B cell (primary cell): Measurements from ENCODE around the gene ARHGAP15.

Experiments used
- EZH2 ChIP-seq: IDR thresholded peaks from 2 replicates; pipeline ENCODE4 v1.6.1; 2012; ENCODE audit warnings: borderline replicate concordance, low read depth, mild to moderate bottlenecking, moderate library complexity, low read length; ENCODE audit not compliant: insufficient read depth, poor library complexity, severe bottlenecking
- TF ChIP-seq, protein P1 (sequence below): fragments of 200-600 bp; IDR thresholded peaks from one replicate; pipeline ENCODE4 v1.8.0; 2022; ENCODE audit warnings: antibody characterized with exemption, mild to moderate bottlenecking

DNA sequence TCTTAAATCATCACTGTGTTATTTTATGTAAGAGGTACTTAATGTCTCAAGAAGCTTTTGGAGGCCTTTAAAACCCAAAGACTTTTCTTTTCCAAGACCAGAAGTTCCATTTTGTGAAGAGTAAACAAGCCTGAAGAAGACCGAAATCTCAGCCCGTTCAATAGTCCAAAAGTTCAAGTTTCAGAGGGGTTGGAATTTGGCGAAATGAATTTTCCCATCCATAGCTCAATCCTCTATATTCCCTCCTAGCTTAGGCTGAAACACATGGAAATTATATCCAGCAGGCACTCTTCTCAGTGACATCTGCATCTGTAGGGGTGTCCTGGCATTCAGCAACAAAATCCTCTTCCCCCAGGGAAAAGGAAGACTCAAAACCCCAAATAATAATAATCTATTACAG lies 344.6 kb downstream of the ARHGAP15 start:
- TF ChIP-seq, protein P1, sequence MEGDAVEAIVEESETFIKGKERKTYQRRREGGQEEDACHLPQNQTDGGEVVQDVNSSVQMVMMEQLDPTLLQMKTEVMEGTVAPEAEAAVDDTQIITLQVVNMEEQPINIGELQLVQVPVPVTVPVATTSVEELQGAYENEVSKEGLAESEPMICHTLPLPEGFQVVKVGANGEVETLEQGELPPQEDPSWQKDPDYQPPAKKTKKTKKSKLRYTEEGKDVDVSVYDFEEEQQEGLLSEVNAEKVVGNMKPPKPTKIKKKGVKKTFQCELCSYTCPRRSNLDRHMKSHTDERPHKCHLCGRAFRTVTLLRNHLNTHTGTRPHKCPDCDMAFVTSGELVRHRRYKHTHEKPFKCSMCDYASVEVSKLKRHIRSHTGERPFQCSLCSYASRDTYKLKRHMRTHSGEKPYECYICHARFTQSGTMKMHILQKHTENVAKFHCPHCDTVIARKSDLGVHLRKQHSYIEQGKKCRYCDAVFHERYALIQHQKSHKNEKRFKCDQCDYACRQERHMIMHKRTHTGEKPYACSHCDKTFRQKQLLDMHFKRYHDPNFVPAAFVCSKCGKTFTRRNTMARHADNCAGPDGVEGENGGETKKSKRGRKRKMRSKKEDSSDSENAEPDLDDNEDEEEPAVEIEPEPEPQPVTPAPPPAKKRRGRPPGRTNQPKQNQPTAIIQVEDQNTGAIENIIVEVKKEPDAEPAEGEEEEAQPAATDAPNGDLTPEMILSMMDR: no peak
- no peak for TF ChIP-seq EZH2
